ENCODE data around the gene TSC1. TPM values are rescaled to one million over a fixed set of nuclear protein-coding genes. Genes with fewer than 3 reads are reported as not detected.

TSC1 gene
- polyA plus RNA-seq, 4 donors, result 38.2 to 59.5 (median 45.5) TPM

DNA sequence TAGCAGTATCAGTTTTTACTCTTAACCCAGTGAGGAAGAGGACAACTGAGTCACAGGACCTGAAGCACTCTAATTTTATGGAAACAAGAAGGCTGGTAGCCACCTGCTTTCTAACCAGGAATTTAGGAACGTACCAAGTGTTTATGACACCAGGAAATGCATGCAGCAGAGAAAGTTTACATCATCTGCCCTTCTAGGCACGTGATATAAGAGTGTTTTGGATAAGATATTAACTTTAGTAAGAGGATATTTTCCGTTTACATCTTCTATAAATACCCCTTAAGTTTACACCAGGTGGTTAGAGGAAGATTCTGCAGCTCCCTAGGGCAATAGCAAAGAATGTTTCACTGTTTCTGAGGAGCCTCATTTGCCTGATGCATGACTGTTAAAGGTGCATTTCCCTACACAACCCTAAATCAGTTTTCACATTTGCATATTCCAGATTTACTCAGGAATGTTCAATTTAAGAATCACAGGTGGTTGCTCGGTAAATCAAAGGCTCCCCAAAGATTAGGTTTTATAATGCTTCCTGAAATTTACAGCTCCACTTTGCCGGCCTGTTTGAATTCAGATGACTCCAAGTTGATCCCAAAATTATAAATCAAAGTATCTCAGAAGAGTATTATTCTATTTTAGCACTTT lies 1.8 kb downstream of the TSC1 start:
- DNase-seq (ENCODE audit: low read depth in 4 of 4, low spot score in 3 of 4), result no peak

- no peak for DNase-seq (ENCODE audit: low read depth in 4 of 4, low spot score in 3 of 4)
These were observed 5.2 kb downstream of the TSC1 start for GRCh38 chr9:132939169-132939568.

DNA sequence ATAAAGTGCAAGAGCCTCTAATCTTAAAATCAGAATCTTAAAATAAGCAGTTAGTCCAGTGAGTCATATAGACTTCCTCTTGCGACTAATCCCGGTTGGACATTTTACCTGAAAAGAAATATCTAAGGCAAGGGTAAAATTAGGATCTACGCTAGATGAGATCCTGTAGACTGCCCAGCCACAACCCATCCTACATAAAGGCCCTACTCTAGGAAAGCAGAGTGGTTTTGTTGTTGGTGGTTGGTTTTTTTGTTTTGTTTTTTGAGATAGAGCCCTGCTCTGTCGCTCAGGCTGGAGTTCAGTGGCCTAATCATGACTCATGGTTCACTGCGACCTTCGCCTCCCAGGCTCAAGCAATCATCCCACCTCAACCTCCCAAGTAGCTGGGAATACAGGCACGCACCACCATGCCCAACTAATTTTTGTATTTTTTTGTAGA lies 6.9 kb downstream of the TSC1 start:
- no peak for DNase-seq (ENCODE audit: low read depth in 4 of 4, low spot score in 3 of 4)

DNA sequence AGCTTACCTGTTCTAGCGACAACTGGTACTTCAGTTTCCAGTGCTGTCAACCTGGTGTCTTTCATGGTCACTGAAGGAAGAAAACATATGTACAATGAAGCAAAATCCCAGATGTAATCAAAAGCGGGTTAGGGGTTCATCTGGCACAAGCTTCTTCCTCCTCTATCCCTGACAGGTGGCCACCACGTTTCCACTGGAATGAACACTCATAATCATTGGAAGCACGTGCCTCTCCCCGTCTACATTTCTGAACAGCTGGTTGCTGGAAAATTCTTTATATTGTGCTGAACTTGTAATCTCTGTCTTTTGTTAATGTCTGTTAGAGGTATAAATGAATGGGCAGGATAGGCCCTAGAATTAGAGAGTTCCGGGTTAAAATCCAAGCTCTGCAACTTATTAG lies 9.4 kb downstream of the TSC1 start:
- DNase-seq (ENCODE audit: low read depth in 4 of 4, low spot score in 3 of 4), result no peak

DNA sequence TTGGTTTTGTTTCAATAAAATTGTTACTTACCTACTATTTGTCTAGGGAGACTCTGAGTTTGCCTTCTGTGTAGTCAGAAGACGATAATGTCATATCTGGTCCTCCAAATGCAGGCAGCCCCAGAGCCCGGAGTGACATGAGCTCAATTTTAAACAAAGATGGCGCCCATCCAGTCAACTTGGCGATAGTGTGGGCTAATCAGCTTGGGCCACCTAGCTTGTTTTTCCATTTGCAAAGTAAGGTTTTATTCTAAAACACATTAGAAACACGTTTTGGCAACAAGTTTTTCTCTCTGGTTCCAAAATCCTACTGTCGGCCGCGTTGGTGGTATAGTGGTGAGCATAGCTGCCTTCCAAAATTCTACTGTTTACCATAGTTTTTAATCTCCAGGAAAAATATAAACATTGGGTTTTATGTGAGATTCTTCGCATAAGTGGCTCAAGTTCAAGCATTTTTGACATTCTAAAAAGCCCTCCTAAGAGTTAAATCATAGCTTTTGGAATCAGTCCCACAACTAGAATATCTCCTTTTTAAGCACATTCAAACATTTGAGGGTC lies 13.2 kb downstream of the TSC1 start:
- DNase-seq (ENCODE audit: low read depth in 4 of 4, low spot score in 3 of 4), result no peak

GRCh38 chr9:132927704-132928103 lies 16.7 kb downstream of the TSC1 start:
- DNase-seq (ENCODE audit: low read depth in 4 of 4, low spot score in 3 of 4), result no peak

DNA sequence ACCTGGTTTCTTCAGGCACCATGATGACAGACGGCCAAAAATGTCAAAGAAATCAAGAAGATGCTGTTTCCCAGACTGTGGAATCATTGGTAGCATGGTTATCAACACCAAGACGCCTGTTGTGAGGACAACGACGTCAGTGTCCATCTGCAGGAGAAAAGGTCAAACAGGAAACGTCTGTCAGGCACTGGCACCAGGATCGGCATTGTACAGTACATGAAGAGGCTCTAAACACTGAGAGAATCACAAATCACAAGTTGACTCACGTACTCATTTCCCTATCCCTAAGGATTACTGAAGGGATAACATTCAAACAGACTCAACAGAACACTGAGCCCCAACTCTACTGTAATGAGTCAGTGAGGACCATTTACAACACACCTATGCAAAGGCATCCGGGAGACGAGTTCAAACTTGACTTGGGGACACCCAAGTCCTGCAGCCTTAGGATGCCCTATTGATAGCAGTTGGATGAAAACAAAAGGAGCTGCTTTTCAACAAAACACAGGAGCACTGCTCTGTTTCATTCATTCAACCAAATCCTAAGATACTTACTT lies 21.0 kb downstream of the TSC1 start:
- no peak for DNase-seq (ENCODE audit: low read depth in 4 of 4, low spot score in 3 of 4)

- DNase-seq (ENCODE audit: low read depth in 4 of 4, low spot score in 3 of 4), result no peak
These were observed 24.7 kb downstream of the TSC1 start for GRCh38 chr9:132919614-132920268.

- no peak for DNase-seq (ENCODE audit: low read depth in 4 of 4, low spot score in 3 of 4)
These were observed 29.5 kb downstream of the TSC1 start for GRCh38 chr9:132914924-132915323.

DNA sequence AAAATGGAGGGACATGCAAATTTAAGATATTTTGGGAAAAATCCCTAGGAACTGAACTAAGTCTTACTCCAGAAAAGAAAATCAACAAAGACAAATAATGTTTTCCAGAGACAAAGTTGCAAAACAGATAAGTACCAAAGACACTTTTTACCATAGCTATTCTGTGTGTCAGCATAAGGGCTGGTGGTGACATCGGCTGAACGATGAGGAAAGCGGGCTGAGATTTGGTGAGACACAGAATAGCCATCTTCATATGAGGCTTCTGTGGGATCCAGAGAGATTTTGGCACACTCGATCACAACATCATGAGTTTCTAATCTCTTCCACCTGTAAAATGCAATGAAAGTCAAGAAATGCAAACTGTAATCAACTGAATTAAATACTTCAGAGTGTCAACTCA lies 32.3 kb downstream of the TSC1 start:
- no peak for DNase-seq (ENCODE audit: low read depth in 4 of 4, low spot score in 3 of 4)

- no peak for DNase-seq (ENCODE audit: low read depth in 4 of 4, low spot score in 3 of 4)
These were observed 34.0 kb downstream of the TSC1 start for GRCh38 chr9:132910376-132910775.

- DNase-seq (ENCODE audit: low read depth in 4 of 4, low spot score in 3 of 4), result no peak
These were observed 35.1 kb downstream of the TSC1 start for GRCh38 chr9:132909311-132909710.

- DNase-seq (ENCODE audit: low read depth in 4 of 4, low spot score in 3 of 4), result no peak
These were observed 35.8 kb downstream of the TSC1 start for GRCh38 chr9:132908635-132909034.

DNA sequence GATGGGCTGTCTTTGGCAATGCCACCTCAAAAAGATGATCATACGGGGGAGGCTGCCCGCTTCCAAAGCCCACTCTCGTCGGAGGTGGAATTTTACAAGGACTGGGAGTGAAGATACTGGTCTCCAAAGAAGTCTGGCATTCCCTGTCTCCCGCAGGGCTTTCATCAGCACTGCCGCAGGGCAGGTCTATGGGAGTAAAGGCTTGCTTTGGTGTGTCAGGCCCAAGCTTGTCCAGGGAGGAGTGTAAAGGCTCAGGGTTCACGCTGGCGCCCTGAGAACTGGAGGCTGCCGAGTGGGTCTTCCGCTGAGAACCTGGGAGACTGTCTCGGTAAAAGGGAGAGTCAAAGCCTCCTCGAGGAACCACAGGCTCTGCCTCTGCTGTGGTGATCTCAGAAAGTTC lies 38.7 kb downstream of the TSC1 start:
- no peak for DNase-seq (ENCODE audit: low read depth in 4 of 4, low spot score in 3 of 4)

DNA sequence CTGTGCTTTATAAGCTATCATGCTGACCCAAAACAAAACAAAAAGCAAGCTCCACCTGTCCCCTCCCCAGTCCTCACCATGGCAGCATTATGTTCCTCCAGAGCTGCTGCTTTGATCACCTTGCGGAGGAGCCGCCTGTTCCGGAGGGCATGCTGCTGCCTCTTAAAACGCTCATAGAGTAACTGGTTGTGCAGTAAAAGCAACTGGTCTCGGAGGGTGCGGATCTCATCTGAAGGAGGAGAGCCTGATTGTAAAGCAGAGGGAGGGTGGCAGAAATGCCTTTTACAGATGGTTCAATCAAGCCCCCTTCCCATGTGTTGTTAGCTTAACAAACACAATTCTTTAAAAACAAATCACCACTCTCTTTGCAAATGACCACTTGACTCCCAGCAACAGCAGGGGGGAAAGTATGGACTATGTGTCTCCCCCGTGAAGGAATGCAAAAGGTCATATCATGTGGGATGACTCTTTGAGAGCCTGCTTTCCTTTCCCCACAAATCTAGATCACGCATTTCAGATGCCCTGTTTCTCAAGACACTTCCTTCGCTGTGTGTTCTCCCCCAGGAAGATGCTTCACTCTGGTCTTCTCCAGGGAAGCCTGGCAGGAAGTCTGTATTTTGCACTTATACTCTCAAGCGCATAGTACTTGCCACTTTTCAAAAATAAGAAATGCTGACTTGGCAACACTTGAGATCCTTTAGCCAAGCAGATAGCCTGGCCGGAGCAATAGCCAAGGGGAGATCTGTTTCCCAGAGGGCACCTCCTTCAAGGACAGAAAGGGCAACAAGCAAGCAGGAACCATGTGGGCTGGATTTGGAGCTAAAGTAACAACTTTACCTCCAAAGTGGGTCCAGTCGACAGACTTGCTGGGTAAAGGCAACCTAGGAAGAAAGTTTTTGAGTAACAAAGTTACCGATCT lies 40.6 kb downstream of the TSC1 start:
- no peak for DNase-seq (ENCODE audit: low read depth in 4 of 4, low spot score in 3 of 4)

GRCh38 chr9:132901858-132902831 lies 42.3 kb downstream of the TSC1 start:
- DNase-seq (ENCODE audit: low read depth in 4 of 4, low spot score in 3 of 4), result peak in 3 of 4 donors; percentile 33 to 70 (median 57)

GRCh38 chr9:132898051-132898450 lies 46.4 kb downstream of the TSC1 start:
- DNase-seq (ENCODE audit: low read depth in 4 of 4, low spot score in 3 of 4), result no peak

GRCh38 chr9:132896906-132897305 lies 47.5 kb downstream of the TSC1 start:
- DNase-seq (ENCODE audit: low read depth in 4 of 4, low spot score in 3 of 4), result no peak

GRCh38 chr9:132896264-132896663 lies 48.2 kb downstream of the TSC1 start:
- no peak for DNase-seq (ENCODE audit: low read depth in 4 of 4, low spot score in 3 of 4)
